GM12801 (cell line): ENCODE results near the gene OR10H1.

ENCODE experiments used
- CTCF ChIP-seq: IDR thresholded peaks from one replicate; pipeline ENCODE4 v1.5.1; 2011; ENCODE audit warnings: control low read depth; ENCODE audit not compliant: insufficient read length; ENCODE audit errors: extremely low read depth

OR10H1 gene

GRCh38 chr19:15780610-15781418, 34.6 kb downstream of the OR10H1 start:
- no peak for TF ChIP-seq CTCF

- no peak for TF ChIP-seq CTCF
Measured at GRCh38 chr19:15779756-15780476, 35.5 kb downstream of the OR10H1 start.

- no peak for TF ChIP-seq CTCF
Measured at GRCh38 chr19:15776991-15777970, 38.2 kb downstream of the OR10H1 start.

GRCh38 chr19:15776264-15776663, 39.2 kb downstream of the OR10H1 start:
- no peak for TF ChIP-seq CTCF

GRCh38 chr19:15775249-15775648, 40.2 kb downstream of the OR10H1 start:
- no peak for TF ChIP-seq CTCF

- TF ChIP-seq CTCF: no peak
Measured at GRCh38 chr19:15769586-15769985, 45.9 kb downstream of the OR10H1 start.
